PC-3 (cell line): Measurements from ENCODE around the gene CD58. TPM values are rescaled to one million over a fixed set of nuclear protein-coding genes. Genes with fewer than 3 reads are reported as not detected.

Source experiments
- ATAC-seq: fragments of 200-7000 bp; cut with Tn5 transposase; 2 replicates; pipeline ENCODE4 v1.9.1; 2020; ENCODE audit warnings: mild to moderate bottlenecking, moderate library complexity
- BruUV-seq: library from RNA; stranded (reverse); fragments of 400-500 nt; replicated peaks from 2 replicates; lab custom pipeline; 2021; lab: Mats Ljungman, UMichigan
- CTCF ChIA-PET: fragments of 300-600 bp; sonication (Branson Sonifier 250); formaldehyde crosslinking; loops from one replicate; lab custom pipeline; 2022; ENCODE audit warnings: antibody characterized with exemption; lab: Charles Lee
- POLR2A ChIA-PET: fragments of 300-600 bp; sonication (Branson Sonifier 250); formaldehyde crosslinking; loops from one replicate; lab custom pipeline; 2022; ENCODE audit warnings: antibody characterized with exemption; ENCODE audit not compliant: unreplicated experiment; lab: Charles Lee
- DNase-seq: peaks from one replicate; pipeline ENCODE4 v3.0.0-alpha.2; 2015
- H2AFZ ChIP-seq: fragments of 300-600 bp; sonication (generic); 2 replicates; pipeline ENCODE4 v1.6.0; 2016; ENCODE audit warnings: antibody characterized with exemption, low read length
- H3F3A ChIP-seq: fragments of 300-600 bp; sonication (generic); one replicate; pipeline ENCODE4 v1.6.0; 2017; ENCODE audit warnings: antibody characterized with exemption, low read length, control low read depth, mild to moderate bottlenecking; ENCODE audit not compliant: unreplicated experiment
- H3K27ac ChIP-seq: fragments of 300-600 bp; sonication (generic); 2 replicates; pipeline ENCODE4 v1.5.1; 2016; ENCODE audit warnings: mild to moderate bottlenecking, low read length
- H3K27me3 ChIP-seq: fragments of 300-600 bp; sonication (generic); 2 replicates; pipeline ENCODE4 v1.6.1; 2016; ENCODE audit warnings: low read length, mixed read lengths
- H3K36me3 ChIP-seq: fragments of 300-600 bp; sonication (generic); 2 replicates; pipeline ENCODE4 v1.6.1; 2016; ENCODE audit warnings: low read depth, mixed run types, low read length, mixed read lengths
- H3K4me1 ChIP-seq: fragments of 300-600 bp; sonication (generic); 2 replicates; pipeline ENCODE4 v1.5.1; 2016; ENCODE audit warnings: low read length; ENCODE audit not compliant: insufficient read depth
- H3K4me2 ChIP-seq: fragments of 300-600 bp; sonication (generic); 2 replicates; pipeline ENCODE4 v1.6.0; 2016; ENCODE audit warnings: low read length
- H3K4me3 ChIP-seq: fragments of 300-600 bp; sonication (generic); 2 replicates; pipeline ENCODE4 v1.5.1; 2016; ENCODE audit warnings: mild to moderate bottlenecking, low read length, mixed read lengths
- H3K79me2 ChIP-seq: fragments of 300-600 bp; sonication (generic); 2 replicates; pipeline ENCODE4 v1.6.1; 2017; ENCODE audit warnings: low read length, mixed read lengths
- H3K9ac ChIP-seq: fragments of 300-600 bp; sonication (generic); 2 replicates; pipeline ENCODE4 v1.6.0; 2016; ENCODE audit warnings: mild to moderate bottlenecking, low read length
- H3K9me2 ChIP-seq: fragments of 300-600 bp; sonication (generic); replicated peaks from 2 replicates; pipeline ENCODE4 v1.6.1; 2016; ENCODE audit warnings: mixed run types, low read length, mixed read lengths
- H3K9me3 ChIP-seq: fragments of 300-600 bp; sonication (generic); 2 replicates; pipeline ENCODE4 v1.6.1; 2016; ENCODE audit warnings: low read length, mixed read lengths
- H4K20me1 ChIP-seq: fragments of 300-600 bp; sonication (generic); 2 replicates; pipeline ENCODE4 v1.6.1; 2016; ENCODE audit warnings: low read length, mixed read lengths
- EZH2 ChIP-seq: fragments of 300-600 bp; sonication (generic); IDR thresholded peaks from one replicate; pipeline ENCODE4 v1.6.1; 2017; ENCODE audit warnings: antibody characterized with exemption, mild to moderate bottlenecking, low read length; ENCODE audit not compliant: unreplicated experiment
- EZH2phosphoT487 ChIP-seq: fragments of 300-600 bp; sonication (generic); IDR thresholded peaks from 2 replicates; pipeline ENCODE4 v1.6.1; 2018; ENCODE audit warnings: mild to moderate bottlenecking, antibody characterized with exemption, low read length, borderline replicate concordance
- intact Hi-C: fragments of 100-400 bp; cut with micrococcal nuclease; formaldehyde crosslinking; loops from 2 replicates; pipeline ENCODE4 v1.9.0; 2023
- total RNA-seq: library from RNA; depleted of rRNA; stranded (reverse); fragments of >200 nt; gene quantifications from 2 replicates; pipeline ENCODE4 v1.2.3, GENCODE V29; 2014
- TF ChIP-seq, protein P1 (sequence below): fragments of 300-600 bp; sonication (generic); conservative IDR thresholded peaks from 2 replicates; pipeline ENCODE4 v1.5.1; 2017; ENCODE audit warnings: antibody characterized with exemption, low read depth, mild to moderate bottlenecking, low read length

CD58 gene
- total RNA-seq, 1 experiment from 2014 or later = 26.9 TPM

DNA sequence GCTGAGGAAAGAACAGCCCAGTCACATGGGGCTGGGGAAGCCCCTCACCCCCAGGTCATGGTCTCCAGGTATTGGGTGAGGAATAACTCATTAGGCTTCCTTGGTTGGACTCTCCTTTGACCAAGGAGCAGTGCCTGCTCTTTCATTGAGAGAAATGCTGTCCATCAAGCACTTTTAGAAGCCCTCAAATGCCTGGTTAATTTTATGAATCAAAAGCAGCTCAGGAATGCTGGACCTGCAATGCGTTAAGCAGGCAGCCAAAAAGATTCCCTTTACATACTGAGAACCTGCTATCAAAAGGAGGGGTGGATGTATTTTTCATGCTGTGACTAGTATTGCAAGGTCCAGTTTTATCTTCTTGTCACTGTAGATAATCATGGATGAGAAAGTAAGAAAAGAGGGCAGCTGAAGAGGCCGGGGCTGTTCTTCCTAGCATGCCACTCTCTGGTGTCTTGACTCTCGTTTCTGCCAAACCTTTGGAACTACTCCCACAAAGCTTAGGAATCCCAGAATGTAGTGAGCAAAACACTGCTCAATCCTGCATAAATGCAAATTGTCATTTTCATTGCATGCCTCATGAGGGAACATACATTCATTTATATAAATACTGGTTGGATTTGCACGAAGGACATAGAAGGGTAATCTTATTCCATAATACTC, 2.1 kb upstream of the CD58 start:
- Histone ChIP-seq H4K20me1 (peaks cover 16% of the 10 kb centered on the region; the same call in 1 of the 2 replicates), H3K4me3 (no peak overlapping the region), H3F3A (no peaks in the 10 kb centered on the region), H3K36me3 (no peaks in the 10 kb centered on the region), H3K27me3 (no peaks in the 10 kb centered on the region), H3K4me2 (no peak overlapping the region), H3K9me3 (no peaks in the 10 kb centered on the region), H3K9me2 (no peaks in the 10 kb centered on the region), H2AFZ (no peak overlapping the region), H3K9ac (no peak overlapping the region), H3K4me1 (peaks cover 53% of the 10 kb centered on the region), H3K27ac (no peak overlapping the region), H3K79me2 (peaks cover 22% of the 10 kb centered on the region)
- BruUV-seq = no TSS peak
- ATAC-seq (no peak), DNase-seq (no peak)
- ChIA-PET POLR2A (no interaction called here), CTCF (no interaction called here)
- intact Hi-C loops = loop anchor here (5.0 to 10.0 kb wide), 4 partner anchors 162 to 362 kb away; partner anchors contain the start of gene PTGFRN
- TF ChIP-seq EZH2phosphoT487 (no peak), EZH2 (no peak)
- TF ChIP-seq, protein P1, sequence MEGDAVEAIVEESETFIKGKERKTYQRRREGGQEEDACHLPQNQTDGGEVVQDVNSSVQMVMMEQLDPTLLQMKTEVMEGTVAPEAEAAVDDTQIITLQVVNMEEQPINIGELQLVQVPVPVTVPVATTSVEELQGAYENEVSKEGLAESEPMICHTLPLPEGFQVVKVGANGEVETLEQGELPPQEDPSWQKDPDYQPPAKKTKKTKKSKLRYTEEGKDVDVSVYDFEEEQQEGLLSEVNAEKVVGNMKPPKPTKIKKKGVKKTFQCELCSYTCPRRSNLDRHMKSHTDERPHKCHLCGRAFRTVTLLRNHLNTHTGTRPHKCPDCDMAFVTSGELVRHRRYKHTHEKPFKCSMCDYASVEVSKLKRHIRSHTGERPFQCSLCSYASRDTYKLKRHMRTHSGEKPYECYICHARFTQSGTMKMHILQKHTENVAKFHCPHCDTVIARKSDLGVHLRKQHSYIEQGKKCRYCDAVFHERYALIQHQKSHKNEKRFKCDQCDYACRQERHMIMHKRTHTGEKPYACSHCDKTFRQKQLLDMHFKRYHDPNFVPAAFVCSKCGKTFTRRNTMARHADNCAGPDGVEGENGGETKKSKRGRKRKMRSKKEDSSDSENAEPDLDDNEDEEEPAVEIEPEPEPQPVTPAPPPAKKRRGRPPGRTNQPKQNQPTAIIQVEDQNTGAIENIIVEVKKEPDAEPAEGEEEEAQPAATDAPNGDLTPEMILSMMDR = no peak

DNA sequence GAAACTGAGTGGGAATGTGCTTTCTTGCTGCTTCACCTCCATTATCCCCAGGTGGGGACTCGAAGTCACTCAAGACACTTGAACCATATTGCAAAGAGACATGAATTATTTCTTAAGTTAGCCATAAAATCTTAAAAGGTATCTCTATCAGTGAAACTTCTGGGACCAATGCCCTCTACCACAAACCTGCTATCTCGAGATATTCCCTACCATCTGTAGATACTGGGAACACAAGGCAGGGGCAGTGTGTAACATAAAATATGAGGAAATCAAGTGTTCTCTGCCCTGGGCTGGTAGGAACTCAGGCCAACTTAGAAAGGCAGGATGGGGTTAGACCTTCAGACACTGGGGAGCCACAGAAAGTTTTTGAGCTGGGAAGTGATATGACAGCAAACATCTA, 1.3 kb upstream of the CD58 start:
- H3K4me3 ChIP-seq = no peak overlapping the region
- no peaks in the 10 kb centered on the region for H3K27me3 ChIP-seq
- intact Hi-C loops = loop anchor here (5.0 to 10.0 kb wide), 4 partner anchors 163 to 363 kb away; partner anchors contain the start of gene PTGFRN
- H3K27ac ChIP-seq = no peak overlapping the region
- H3K36me3 ChIP-seq = no peaks in the 10 kb centered on the region
- H2AFZ ChIP-seq = no peak overlapping the region
- H3F3A ChIP-seq = no peaks in the 10 kb centered on the region
- BruUV-seq = no TSS peak
- no peaks in the 10 kb centered on the region for H3K9me3 ChIP-seq
- TF ChIP-seq EZH2 = no peak
- TF ChIP-seq EZH2phosphoT487 = no peak
- H3K4me1 ChIP-seq = peaks cover 53% of the 10 kb centered on the region
- POLR2A ChIA-PET = no interaction called here
- ATAC-seq (no peak), DNase-seq (no peak)
- CTCF ChIA-PET = no interaction called here
- no peak overlapping the region for H3K4me2 ChIP-seq
- peaks cover 17% of the 10 kb centered on the region; the same call in 1 of the 2 replicates for H4K20me1 ChIP-seq
- no peaks in the 10 kb centered on the region for H3K9me2 ChIP-seq
- H3K79me2 ChIP-seq = peaks cover 30% of the 10 kb centered on the region
- no peak overlapping the region for H3K9ac ChIP-seq

DNA sequence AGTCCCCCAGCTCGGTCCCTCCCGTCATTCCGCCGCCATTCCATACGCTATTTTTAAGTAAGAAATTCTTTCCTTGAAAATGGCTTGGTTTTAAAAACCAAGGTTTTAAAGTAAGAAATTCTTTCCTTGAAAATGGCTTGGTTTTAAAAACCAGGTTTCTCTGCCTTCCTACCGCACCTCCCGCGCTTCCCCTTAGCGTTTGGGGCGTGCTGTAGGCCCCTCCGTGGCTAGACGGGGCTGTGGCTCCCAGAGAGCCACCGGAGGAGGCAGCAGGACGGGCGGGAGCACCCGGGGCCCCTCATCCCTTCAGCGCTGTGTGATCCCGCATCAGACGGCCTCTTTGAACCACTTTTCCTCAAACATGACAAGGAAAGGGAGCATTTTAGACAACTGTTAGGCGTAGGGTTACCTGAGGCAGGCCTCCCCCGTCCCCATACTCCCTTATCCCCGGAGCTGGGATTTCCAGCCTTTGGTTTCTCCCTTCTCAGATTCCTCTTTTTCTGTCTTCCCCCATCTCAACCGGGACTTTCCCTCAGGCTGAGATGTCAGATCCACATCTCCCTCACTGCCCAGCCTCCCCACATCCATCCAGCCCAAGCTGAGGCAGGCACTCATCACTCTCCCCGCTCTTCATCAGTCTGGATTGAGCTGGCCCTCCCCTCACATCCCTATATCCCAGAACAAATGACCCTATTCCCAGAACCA, 541 bp upstream of the CD58 start:
- intact Hi-C loops = loop anchor here (2.0 to 10.0 kb wide), 6 partner anchors 15 to 363 kb away; partner anchors contain the start of gene PTGFRN
- DNase-seq = no peak
- POLR2A ChIA-PET = no interaction called here
- H3K27ac ChIP-seq = peak overlapping the region; percentile 91; the same call in 1 of the 2 replicates
- H3F3A ChIP-seq = no peaks in the 10 kb centered on the region
- no peak for ATAC-seq
- TF ChIP-seq, protein P1 = no peak
- TF ChIP-seq EZH2 (no peak), EZH2phosphoT487 (no peak)
- H3K79me2 ChIP-seq = peaks cover 36% of the 10 kb centered on the region
- H3K9ac ChIP-seq = peak overlapping the region; percentile 96
- H2AFZ ChIP-seq = peak overlapping the region; percentile 90
- BruUV-seq = TSS peak; percentile 80
- H3K9me2 ChIP-seq = no peaks in the 10 kb centered on the region
- peak overlapping the region; percentile 92 for H3K4me3 ChIP-seq
- CTCF ChIA-PET = no interaction called here
- peak overlapping the region; percentile 97 for H3K4me2 ChIP-seq
- no peaks in the 10 kb centered on the region for H3K36me3 ChIP-seq
- H3K4me1 ChIP-seq = peaks cover 53% of the 10 kb centered on the region
- H3K27me3 ChIP-seq = no peaks in the 10 kb centered on the region
- H4K20me1 ChIP-seq = peaks cover 17% of the 10 kb centered on the region; the same call in 1 of the 2 replicates
- no peaks in the 10 kb centered on the region for H3K9me3 ChIP-seq
